Measurements from ENCODE around the gene HLA-DOA.

- no peak for TF ChIP-seq CTCF (IDR thresholded peaks at IDR 0.05 in 8 of 11, conservative IDR thresholded peaks at IDR 0.05 in 3 of 11)
- no peak for TF ChIP-seq POLR2A (IDR thresholded peaks at IDR 0.05)
- no peak for TF ChIP-seq POLR2AphosphoS5 (IDR thresholded peaks at IDR 0.05)
Observed at GRCh38 chr6:33021917-33022316, 12.5 kb upstream of the HLA-DOA start.
